ENCODE measurements around the gene APPL2. TPM values are rescaled to one million over a fixed set of nuclear protein-coding genes. Genes with fewer than 3 reads are reported as not detected.

APPL2 gene
- total and polyA plus RNA-seq, 12 donors, result 15.9 to 122 (median 53.2) TPM

DNA sequence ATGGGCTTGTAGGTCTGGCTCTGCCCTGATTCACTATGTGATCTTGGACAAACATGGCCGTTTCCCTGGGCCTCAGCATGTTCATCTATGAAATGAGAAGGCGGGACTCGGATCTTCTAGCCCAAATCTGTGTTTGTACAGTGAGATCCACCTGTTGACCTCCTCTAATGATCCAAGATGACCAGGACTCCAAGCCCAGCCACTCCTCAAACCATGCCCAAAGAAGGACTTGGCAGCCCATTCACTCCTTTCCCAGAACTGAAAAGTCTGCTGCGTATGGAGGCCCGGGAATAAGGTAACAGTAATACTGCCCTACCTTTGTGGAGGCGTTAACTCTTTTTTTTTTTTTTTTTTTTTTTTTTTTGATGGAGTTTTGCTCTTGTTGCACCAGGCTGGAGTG, 39.9 kb downstream of the APPL2 start:
- H3K36me3 ChIP-seq (replicated peaks in 1 of 2), result peaks cover 0 to 64% of the 10 kb centered on the region in 2 donors
- H3K27ac ChIP-seq, result no peak overlapping the region

DNA sequence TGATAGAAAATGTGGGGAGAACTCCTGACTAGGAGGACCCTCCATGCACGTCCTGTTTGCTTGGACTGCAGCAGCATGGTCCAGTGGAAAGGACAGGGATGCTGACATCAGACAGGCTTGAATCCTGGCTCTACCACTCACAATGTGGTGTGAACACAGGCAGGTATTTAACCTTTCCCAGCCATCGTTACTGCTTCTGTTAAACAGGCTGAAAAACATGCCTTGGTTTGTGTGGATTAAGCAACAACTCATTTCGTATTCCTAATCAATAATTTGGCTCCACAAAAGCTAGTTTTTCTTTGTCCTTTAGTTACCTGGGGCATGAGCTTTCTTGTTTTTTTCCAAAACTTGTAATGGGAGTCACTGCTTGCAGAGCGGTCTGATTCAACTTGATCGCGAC, 41.0 kb downstream of the APPL2 start:
- Histone ChIP-seq H3K36me3 (replicated peaks in 1 of 2) (peaks cover 0 to 74% of the 10 kb centered on the region in 2 donors), H3K27me3 (no peaks in the 10 kb centered on the region), H3K4me3 (no peak overlapping the region), H3K4me1 (replicated peaks in 1 of 2) (peaks cover 0 to 13% of the 10 kb centered on the region in 2 donors), H3K9me3 (replicated peaks in 1 of 3) (no peaks in the 10 kb centered on the region), H3K27ac (no peak overlapping the region)
- intact Hi-C loops (cut with DNase I), result no loop called here
- WGBS, 4 donors, result 91 to 96% (median 94%) methylated on average over 6 of the region's 6 CpGs
- TF ChIP-seq CTCF (IDR thresholded peaks at IDR 0.05) (no peak), POLR2A (IDR thresholded peaks at IDR 0.05) (no peak)
- no peak for DNase-seq

More for the DNA sequence above, 39.9 kb downstream of the APPL2 start:
- TF ChIP-seq POLR2A (IDR thresholded peaks at IDR 0.05), result no peak
- TF ChIP-seq CTCF (IDR thresholded peaks at IDR 0.05), result no peak
- Histone ChIP-seq H3K4me3 (no peak overlapping the region), H3K4me1 (replicated peaks in 1 of 2) (peaks cover 0 to 16% of the 10 kb centered on the region in 2 donors), H3K9me3 (replicated peaks in 1 of 3) (no peaks in the 10 kb centered on the region), H3K27me3 (no peaks in the 10 kb centered on the region)
- intact Hi-C loops (cut with DNase I), result no loop called here
- WGBS, 4 donors, result 96 to 99% (median 97%) methylated on average over 6 of the region's 6 CpGs
- DNase-seq, result no peak

GRCh38 chr12:105192624-105193225, 43.2 kb downstream of the APPL2 start:
- 94 to 100% (median 98%) methylated on average over 1 of the region's 1 CpG for WGBS, 4 donors
- H3K36me3 ChIP-seq (replicated peaks in 1 of 2), result peaks cover 0 to 87% of the 10 kb centered on the region in 2 donors

DNA sequence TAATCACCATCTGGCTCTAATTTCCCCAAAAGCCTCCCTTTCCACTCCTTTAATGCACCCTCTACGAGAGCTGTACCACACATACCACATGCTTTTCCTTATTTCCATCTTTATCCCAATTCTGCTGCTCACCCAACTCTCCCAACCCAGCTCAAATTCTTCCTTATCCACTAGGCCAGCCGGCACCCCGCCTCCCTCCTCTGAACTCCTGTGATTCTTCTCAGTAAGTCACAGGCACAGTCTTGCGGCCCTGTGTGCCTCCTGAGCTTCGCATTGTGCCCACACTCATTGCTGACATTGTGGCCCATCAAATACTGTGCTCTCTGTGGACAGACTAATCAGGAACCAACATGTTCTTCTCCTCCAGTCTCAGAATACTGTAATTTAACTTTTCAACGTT, 45.4 kb downstream of the APPL2 start:
- no peaks in the 10 kb centered on the region for H3K4me1 ChIP-seq (replicated peaks in 1 of 2)
- no peaks in the 10 kb centered on the region for H3K27me3 ChIP-seq
- 92 to 93% (median 93%) methylated on average over 6 of the region's 6 CpGs for WGBS, 4 donors
- intact Hi-C loops (cut with DNase I), result no loop called here
- H3K9me3 ChIP-seq (replicated peaks in 1 of 3), result no peaks in the 10 kb centered on the region
- no peak overlapping the region for H3K4me3 ChIP-seq
- H3K36me3 ChIP-seq (replicated peaks in 1 of 2), result peaks cover 0 to 91% of the 10 kb centered on the region in 2 donors
- no peak for TF ChIP-seq CTCF (IDR thresholded peaks at IDR 0.05)
- no peak for TF ChIP-seq POLR2A (IDR thresholded peaks at IDR 0.05)
- no peak for DNase-seq
- H3K27ac ChIP-seq, result no peak overlapping the region

More at GRCh38 chr12:105192624-105193225, 43.2 kb downstream of the APPL2 start:
- H3K9me3 ChIP-seq (replicated peaks in 1 of 3), result no peaks in the 10 kb centered on the region
- intact Hi-C loops (cut with DNase I), result no loop called here
- H3K27me3 ChIP-seq, result no peaks in the 10 kb centered on the region
- no peak for TF ChIP-seq POLR2A (IDR thresholded peaks at IDR 0.05)
- TF ChIP-seq CTCF (IDR thresholded peaks at IDR 0.05), result no peak
- no peak overlapping the region for H3K4me3 ChIP-seq
- no peak for DNase-seq
- H3K4me1 ChIP-seq (replicated peaks in 1 of 2), result no peaks in the 10 kb centered on the region
- no peak overlapping the region for H3K27ac ChIP-seq
